Esophagus muscularis mucosa (tissue), 3 donors: ENCODE data around the gene NEMP2.

Experiments used
- CTCF ChIP-seq, 3 experiments: fragments of 200-600 bp in 2 of 3; fragments of 450-650 bp in 1 of 3; sonication (generic) in 2 of 3; IDR thresholded peaks; one replicate each; pipeline ENCODE4 v1.5.1; 2017 to 2019; ENCODE audit warnings: antibody characterized with exemption in 3 of 3, mild to moderate bottlenecking in 2 of 3, moderate library complexity in 1 of 3
- EP300 ChIP-seq: sonication (generic); formaldehyde crosslinking; IDR thresholded peaks from one replicate; pipeline ENCODE4 v1.6.1; 2017; ENCODE audit warnings: antibody characterized with exemption

- TF ChIP-seq CTCF (IDR thresholded peaks at IDR 0.05) (no peak), EP300 (no peak)
Observed at GRCh38 chr2:190504912-190505311, 29.6 kb downstream of the NEMP2 start.
